Fibroblast of villous mesenchyme (primary cell): ENCODE measurements around the gene AQP6. TPM values are rescaled to one million over a fixed set of nuclear protein-coding genes. Genes with fewer than 3 reads are reported as not detected.

Source experiments
- DNase-seq: peaks from one replicate; pipeline ENCODE4 v3.0.0-alpha.2; 2010; ENCODE audit warnings: low read depth
- H3K4me3 ChIP-seq: 2 replicates; pipeline ENCODE4 v1.5.1; 2011; ENCODE audit warnings: low read depth, mild to moderate bottlenecking, low read length
- CTCF ChIP-seq: IDR thresholded peaks from 2 replicates; pipeline ENCODE4 v1.5.1; 2012; ENCODE audit warnings: low read depth, mild to moderate bottlenecking, low read length; ENCODE audit not compliant: insufficient read depth
- total RNA-seq: library from RNA; depleted of rRNA; stranded (reverse); fragments of >200 nt; gene quantifications from 2 replicates; pipeline ENCODE4 v1.2.3, GENCODE V29; 2012

Gene AQP6
- total RNA-seq, 1 donor = not detected

- no peak for DNase-seq
- no peak overlapping the region for H3K4me3 ChIP-seq
- TF ChIP-seq CTCF = no peak
These were observed 43.2 kb upstream of the AQP6 start for GRCh38 chr12:49929581-49929980.

- TF ChIP-seq CTCF = no peak
- peak; percentile 82 for DNase-seq
- H3K4me3 ChIP-seq = no peak overlapping the region
These were observed 42.0 kb upstream of the AQP6 start for GRCh38 chr12:49930515-49931288.

- no peak overlapping the region for H3K4me3 ChIP-seq
- no peak for TF ChIP-seq CTCF
- DNase-seq = no peak
These were observed 40.7 kb upstream of the AQP6 start for GRCh38 chr12:49932023-49932422.

- TF ChIP-seq CTCF = no peak
- H3K4me3 ChIP-seq = no peak overlapping the region
- DNase-seq = no peak
These were observed 40.1 kb upstream of the AQP6 start for GRCh38 chr12:49932533-49933130.

- DNase-seq = peak; percentile 39
- H3K4me3 ChIP-seq = no peak overlapping the region
- TF ChIP-seq CTCF = no peak
These were observed 39.0 kb upstream of the AQP6 start for GRCh38 chr12:49933796-49934195.

GRCh38 chr12:49934505-49934904 lies 38.2 kb upstream of the AQP6 start:
- DNase-seq = peak; percentile 26
- no peak overlapping the region for H3K4me3 ChIP-seq
- no peak for TF ChIP-seq CTCF
